Limb (tissue), 2 donors: ENCODE results near the gene FAM24B.
"Not testable (repeated sequence)": the region's sequence is repeated elsewhere in the genome, so short reads cannot be mapped to it uniquely, and the experiment has no call there.

ENCODE experiments used
- DNase-seq, 2 donors: peaks; one replicate each; pipeline ENCODE4 v3.0.0-alpha.2; 2016; ENCODE audit errors: extremely low spot score in 2 of 2

Gene FAM24B

GRCh38 chr10:122879339-122880273 is at the start of gene FAM24B:
Gene FAM24B (minus strand): TSS chr10:122879581. CDS start chr10:122850515, 29,066 bp downstream.
- peak; percentile 94 to 98 for DNase-seq

- no peak for DNase-seq
These were observed 36.3 kb upstream of the FAM24B start for GRCh38 chr10:122915700-122916099.

- DNase-seq: peak; percentile 35 to 79
These were observed 32.6 kb upstream of the FAM24B start for GRCh38 chr10:122911889-122912484.

- no peak for DNase-seq
These were observed 30.9 kb upstream of the FAM24B start, which contains the start of gene FAM24A for GRCh38 chr10:122910310-122910709. Gene FAM24A (plus strand): TSS chr10:122910610. CDS start chr10:122911635, 1,025 bp downstream.

DNA sequence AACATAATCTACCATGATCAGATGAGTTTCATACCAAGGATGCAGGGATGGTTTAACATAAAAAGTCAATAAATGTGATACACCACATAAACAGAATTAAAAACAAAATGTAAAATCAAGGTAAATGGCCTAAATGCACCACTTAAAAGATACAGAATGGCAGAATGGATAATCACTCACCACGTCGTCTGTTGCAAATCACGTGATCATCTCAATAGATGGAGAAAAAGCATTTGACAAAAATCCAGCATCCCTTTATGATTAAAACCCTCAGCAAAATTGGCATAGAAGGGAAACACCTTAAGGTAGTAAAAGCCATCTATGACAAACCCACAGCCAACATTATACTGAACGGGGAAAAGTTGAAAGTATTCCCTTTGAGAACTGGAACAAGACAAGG is 24.5 kb upstream of the FAM24B start:
- DNase-seq: not testable (repeated sequence)

DNA sequence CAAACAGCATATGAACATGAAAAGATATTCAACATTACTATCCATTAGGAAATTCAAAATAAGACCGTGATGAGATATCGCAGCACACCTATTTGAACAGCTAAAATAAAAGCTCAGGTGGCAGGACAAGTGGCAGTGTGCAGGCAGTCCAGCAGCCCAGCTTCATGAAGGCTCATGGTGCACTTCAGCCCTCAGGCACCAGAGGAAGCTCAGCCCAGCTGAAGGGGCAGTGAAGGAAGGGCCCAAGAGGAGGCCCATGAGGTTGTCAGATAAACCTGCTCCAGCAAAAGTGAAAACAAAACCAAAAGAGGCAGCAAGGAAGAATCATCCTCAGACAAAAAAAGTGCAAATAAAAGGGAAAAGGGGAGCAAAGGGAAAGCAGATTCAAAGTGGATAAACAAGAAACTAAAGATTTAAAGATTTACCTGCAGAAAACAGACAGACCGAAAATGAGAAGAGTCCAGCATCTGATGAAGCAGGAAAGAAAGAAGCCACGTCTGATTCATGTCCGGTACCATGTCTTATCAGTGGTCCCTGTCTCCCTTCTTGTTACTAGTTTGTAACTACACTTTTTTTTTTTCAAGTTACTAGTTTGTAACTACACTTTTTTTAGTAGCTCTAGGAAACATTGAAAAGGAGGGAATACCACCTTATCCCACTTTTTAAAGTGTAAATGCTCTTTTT is 15.0 kb upstream of the FAM24B start:
- DNase-seq: no peak

- DNase-seq: no peak
These were observed 4.8 kb upstream of the FAM24B start for GRCh38 chr10:122884166-122884565.

GRCh38 chr10:122882766-122883165 is 3.4 kb upstream of the FAM24B start:
- no peak for DNase-seq

DNA sequence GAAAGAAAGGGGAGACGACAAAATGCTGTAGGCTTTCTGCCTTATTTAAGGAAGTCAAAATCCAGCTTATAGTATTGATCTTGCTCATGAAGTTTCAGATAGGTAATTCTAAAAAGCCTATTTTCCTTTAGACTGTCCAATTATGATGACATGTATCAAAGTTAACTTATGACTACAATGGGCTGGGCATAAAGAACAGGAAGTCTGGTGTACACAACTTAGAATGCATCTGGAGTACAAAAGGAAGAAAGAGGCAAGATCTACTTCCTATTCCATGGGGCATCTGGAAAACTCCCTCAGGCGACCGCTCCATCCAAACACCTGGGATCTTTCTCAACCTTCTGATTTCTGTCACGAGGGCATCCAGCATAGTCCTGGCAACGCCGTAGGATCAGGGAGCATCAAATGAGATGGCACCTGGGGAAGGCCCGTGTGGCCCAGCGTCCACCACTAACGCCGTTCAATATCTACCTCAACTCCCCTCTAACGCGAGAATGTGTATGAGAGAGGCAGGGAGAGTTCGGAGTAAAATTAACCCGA is 512 bp downstream of the FAM24B start:
- no peak for DNase-seq

DNA sequence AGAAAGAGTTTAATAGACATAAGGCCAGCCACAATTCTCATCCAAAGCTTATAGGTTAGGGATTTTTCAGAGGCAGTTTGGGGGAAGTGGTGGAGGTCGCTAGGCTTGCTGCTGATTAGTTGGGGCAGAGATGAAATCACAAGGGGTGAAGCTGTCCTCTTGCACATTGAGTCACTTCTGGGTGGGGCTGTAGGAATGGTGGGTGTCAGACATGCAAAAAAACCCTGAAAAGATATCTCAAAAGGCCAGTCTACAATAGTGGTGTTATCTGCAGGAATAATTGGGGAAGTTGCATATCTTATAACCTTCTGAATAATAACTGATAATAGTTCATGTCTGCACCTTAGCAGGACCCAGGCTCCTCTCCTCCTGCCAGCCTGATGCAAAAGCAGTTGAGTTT is 2.1 kb downstream of the FAM24B start:
- DNase-seq: no peak

- DNase-seq: no peak
These were observed 2.9 kb downstream of the FAM24B start for GRCh38 chr10:122876467-122876855.

GRCh38 chr10:122875843-122876466 is 3.4 kb downstream of the FAM24B start:
- DNase-seq: no peak

DNA sequence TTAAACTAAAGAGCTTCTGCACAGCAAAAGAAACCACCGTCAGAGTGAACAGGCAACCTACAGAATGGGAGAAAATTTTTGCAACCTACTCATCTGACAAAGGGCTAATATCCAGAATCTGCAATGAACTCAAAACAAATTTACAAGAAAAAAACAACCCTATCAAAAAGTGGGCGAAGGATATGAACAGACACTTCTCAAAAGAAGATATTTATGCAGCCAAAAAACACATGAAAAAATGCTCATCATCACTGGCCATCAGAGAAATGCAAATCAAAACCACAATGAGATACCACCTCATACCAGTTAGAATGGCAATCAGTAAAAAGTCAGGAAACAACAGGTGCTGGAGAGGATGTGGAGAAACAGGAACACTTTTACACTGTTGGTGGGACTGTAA is 7.4 kb downstream of the FAM24B start:
- DNase-seq: not testable (repeated sequence)

- not testable (repeated sequence) for DNase-seq
These were observed 10.6 kb downstream of the FAM24B start for GRCh38 chr10:122868768-122869167.

- DNase-seq: not testable (repeated sequence)
These were observed 12.5 kb downstream of the FAM24B start for GRCh38 chr10:122866757-122867482.

DNA sequence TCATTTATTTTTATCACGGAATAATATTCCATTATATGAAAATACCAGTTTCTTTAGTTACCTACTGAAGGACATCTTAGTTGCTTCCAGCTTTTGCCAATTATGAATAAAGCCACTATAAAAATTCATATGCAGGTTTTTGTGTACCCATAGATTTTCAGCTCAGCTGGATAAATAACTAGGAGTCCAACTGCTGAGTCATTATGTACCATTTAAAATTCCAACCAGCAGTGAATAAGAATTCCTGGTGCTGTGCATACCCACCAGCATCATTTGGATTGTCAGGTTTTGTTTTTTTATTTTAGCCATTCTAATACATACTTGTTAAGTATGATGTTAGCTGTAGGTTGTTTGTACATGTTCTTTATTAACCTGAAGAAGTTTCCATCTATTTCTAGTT is 14.5 kb downstream of the FAM24B start:
- no peak for DNase-seq

- DNase-seq: no peak
These were observed 15.2 kb downstream of the FAM24B start for GRCh38 chr10:122864194-122864592.

GRCh38 chr10:122863216-122864193 is 15.9 kb downstream of the FAM24B start:
- no peak for DNase-seq

GRCh38 chr10:122861711-122862161 is 17.6 kb downstream of the FAM24B start:
- no peak for DNase-seq
